ENCODE results near the gene NDUFS6.

- TF ChIP-seq CTCF (IDR thresholded peaks at IDR 0.05) (no peak), POLR2A (IDR thresholded peaks at IDR 0.05) (no peak)
These were observed 7.9 kb upstream of the NDUFS6 start for GRCh38 chr5:1793301-1793740.

Measured in testis (tissue), 2 donors.